ENCODE data around the gene PSME4.
"Not testable (repeated sequence)": the region's sequence is repeated elsewhere in the genome, so short reads cannot be mapped to it uniquely, and the experiment has no call there.

PSME4 gene

DNA sequence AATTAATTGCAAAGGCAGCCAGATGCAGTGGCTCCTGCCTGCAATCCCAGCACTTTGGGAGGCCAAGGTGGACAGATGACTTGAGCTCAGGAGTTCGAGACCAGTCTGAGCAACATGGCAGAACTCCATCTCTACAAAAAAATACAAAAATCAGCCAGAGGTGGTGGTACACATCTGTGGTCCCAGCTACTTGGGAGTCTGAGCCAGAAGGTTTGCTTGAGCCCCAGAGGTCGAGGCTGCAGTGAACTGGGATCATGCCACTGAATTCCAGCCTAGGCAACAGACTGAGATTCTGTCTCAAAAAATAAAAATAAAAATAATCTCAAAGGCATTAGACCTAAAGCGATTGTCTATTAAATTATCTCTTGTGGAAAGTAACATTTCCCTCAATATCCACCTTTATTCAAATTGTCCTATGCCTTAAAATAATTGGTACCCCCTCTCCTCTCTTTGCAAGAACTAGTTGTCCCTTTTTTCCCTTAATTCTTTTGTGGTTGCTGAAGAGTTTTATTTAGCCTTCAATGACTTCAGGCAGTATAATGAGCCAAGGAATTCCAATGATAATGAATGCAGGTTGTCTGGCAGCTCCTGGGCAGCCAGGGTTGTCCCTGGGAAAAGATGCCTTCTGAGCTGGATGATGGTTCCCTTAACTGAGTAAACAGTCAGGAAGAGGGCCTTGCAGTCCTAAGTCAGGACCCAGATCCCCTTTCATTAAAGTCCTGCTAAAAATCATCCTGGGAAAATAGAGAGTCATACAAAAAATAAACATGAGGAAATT, 143.2 kb downstream of the PSME4 start:
- DNase-seq: no peak

DNA sequence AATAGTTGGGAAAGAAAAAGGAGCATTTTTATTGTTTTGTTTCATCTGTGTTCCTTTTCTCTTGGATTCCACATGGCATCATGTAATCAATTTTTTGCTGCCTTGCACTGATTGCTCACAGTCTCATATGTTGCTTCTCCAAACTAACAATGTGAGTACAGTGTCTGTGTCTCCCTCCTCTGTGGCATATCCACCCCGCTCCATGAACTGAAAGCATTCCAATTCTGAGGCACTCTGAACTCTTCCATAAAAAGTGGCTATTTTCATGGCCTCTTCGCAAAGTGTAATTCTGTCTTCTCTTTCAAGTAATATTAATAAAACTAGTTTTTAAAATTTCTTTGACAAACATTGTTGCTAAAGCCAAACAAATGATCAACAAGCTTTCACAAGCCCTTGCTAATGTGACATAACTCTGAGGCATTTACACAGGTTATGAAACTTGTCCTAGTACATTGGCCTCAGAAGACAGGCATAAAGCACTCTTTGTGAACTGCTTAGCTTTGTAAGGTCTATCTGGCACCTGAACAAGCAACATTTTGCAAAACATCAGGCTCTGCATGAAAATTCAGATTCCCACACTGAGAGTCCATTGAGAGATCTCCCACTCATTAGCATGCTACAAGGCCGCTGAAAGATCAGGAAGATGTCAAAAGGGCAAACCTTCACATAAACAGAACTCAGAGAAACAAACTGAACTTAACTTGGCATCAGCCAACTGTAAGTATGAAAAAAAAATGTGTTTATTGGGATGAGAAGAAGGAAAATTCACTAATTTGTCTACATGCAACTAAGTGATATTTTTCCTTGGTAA, 144.0 kb downstream of the PSME4 start:
- DNase-seq: no peak

DNA sequence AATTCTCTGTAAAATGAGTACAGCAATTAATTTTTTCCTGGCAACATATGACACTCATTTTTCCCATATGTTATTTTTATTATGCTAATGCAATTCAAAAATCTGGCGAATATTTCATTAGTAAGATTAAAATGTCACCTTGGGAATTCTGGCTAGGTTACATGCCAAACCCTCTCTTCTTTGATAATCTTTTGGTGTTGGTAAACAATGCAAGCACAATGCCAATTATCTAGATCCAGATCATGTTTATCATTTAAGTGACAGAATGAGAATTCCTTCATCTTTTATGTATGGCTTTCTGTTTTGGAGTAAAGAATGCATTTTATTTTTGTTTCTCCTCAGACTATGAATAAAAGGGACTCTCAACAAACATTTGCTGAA, 144.8 kb downstream of the PSME4 start:
- DNase-seq: no peak

DNA sequence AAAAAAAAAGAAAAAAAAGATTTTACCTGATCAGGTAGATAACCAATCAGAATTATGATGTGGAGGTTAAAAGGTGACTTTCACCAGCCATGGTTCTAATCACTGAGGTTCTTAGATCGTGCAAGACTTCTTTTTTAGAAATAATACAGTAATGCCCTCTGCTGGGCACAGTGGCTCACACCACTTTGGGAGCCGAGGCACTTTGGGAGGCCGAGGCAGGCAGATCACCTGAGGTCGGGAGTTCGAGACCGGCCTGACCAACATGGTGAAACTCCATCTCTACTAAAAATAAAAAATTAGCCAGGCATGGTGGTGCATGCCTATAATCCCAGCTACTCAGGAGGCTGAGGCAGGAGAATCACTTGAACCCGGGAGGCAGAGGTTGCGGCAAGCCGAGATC, 147.2 kb downstream of the PSME4 start:
- DNase-seq: not testable (repeated sequence)

DNA sequence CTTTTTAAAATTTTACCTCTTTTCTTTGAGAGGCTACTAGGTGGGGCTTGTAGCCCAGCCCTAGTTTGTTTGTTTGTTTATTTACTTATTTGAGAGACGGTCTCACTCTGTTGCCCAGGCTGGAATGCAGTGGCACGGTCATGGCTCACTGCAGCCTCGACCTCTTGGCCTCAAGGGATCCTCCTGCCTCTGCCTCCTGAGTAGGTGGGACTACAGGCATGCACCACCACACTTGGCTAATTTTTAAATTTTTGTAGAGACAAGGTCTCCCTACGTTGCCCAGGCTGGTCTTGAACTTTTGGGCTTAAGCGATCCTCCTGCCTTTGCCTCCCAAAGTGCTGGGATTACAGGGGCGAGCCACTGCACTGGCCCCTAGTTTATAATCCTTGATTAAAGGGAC, 149.0 kb downstream of the PSME4 start:
- no peak for DNase-seq

DNA sequence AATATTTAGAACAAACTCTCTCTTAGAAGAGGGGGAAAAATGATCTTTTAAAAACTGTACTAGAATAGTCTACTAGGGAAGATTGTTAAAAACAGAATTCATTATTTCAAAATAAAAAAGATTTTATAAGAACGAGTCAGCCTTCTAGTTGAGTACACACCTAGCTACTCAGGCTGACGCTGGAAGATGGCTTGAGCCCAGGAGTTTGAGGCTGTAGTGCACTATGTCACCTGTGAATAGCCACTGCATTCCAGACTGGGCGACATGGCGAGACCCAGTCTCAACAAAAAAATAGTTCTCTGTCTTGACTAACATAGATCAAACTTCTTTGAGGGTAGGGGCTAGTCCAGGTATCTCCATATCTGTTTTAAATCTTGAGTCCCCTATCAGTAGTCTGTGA, 150.1 kb downstream of the PSME4 start:
- DNase-seq: no peak

DNA sequence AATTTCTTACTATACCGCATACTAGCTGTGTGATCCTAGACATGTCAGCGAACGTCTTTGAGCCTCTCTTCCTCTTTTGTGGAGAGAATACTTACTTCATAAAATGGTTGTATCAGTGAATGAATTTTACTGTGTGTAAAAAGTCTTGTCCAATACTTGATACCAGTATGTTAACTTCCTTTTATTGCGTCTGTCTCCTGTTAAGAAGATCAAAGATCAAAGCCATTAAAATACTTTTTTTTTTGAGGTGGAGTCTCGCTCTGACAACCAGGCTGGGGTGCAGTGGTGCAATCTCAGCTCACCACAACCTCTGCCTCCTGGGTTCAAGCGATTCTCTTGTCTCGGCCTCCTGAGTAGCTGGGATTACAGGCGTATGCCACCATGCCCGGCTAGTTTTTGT, 150.7 kb downstream of the PSME4 start:
- no peak for DNase-seq

DNA sequence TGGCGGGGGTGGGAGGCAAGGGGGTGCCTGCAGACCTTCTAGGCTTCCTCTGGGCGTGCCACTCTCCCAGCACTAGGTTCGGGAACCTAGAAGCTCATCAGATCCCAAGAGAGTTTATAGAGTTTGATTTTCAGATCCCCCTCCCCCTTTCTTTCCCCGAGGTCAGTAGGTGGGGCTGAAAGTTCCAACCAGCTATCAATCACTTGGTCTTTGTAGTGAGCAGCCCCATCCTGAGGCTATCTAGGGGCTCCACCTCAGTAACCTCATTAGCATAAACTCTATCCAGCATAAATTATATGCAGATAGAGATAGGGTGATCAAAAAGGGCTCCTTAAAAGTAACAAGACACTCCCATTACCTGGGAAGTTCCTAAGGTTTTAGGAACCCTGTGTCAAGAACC, 151.2 kb downstream of the PSME4 start:
- no peak for DNase-seq

DNA sequence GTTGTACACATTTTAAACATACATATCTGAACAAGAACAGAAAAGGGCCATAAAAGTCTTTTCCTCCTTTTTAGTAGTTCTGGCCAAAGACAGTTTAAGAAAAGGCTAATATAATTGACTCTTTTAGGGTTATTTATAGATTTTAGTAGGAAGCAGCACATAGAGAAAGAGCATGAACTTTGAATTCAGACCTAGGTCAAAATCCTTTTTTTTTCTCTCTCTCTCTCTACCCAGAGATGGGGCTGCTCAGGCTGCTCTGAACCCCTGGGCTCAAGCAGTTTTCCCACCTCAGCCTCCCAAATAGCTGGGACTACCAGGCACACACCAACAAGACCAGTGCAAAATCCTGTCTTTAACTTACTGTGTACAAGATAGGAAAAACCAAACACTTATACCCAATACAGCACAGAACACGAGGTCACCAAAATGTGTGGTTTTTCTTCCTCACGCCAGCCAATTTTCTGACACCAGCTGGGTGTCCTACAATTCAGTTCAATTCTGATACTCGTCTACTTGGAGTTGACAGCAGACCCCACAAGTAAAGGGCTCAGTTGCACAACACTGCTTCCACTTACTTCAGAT, 151.8 kb downstream of the PSME4 start:
- no peak for DNase-seq
